Erythroblast (primary cell): ENCODE data around the gene SLC1A3.

Experiments
- GATA1 ChIP-seq: IDR thresholded peaks from 2 replicates; pipeline ENCODE4 v1.6.1; 2011; ENCODE audit warnings: low read depth, mild to moderate bottlenecking, control low read depth, low read length, moderate library complexity
- POLR2A ChIP-seq: IDR thresholded peaks from 2 replicates; pipeline ENCODE4 v1.6.1; 2011; ENCODE audit warnings: mild to moderate bottlenecking, low read length

DNA sequence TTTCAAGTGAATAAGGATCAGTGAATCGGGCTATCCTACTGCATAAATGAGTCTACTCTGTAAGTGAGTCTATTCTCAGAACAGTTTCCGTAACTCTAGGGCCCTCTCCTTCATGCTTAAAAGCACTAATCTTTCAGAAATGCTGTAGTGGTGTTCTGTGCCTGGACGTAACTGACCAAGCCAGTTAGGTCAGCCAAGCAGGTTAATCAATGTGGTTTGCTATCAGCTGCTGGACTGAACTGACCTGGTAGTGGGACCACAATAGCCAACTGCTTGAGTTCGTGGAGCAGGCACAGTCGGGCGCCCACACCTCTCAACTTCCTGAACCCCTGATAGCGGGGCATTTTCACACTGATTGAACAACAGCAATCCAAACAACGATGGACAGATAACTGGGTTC is 6.8 kb downstream of the SLC1A3 start:
- no peak for TF ChIP-seq POLR2A
- no peak for TF ChIP-seq GATA1
